ENCODE measurements around the gene DNMT3B.

DNMT3B gene

GRCh38 chr20:32828029-32828680 is 66.0 kb downstream of the DNMT3B start:
- no peak for DNase-seq

DNA sequence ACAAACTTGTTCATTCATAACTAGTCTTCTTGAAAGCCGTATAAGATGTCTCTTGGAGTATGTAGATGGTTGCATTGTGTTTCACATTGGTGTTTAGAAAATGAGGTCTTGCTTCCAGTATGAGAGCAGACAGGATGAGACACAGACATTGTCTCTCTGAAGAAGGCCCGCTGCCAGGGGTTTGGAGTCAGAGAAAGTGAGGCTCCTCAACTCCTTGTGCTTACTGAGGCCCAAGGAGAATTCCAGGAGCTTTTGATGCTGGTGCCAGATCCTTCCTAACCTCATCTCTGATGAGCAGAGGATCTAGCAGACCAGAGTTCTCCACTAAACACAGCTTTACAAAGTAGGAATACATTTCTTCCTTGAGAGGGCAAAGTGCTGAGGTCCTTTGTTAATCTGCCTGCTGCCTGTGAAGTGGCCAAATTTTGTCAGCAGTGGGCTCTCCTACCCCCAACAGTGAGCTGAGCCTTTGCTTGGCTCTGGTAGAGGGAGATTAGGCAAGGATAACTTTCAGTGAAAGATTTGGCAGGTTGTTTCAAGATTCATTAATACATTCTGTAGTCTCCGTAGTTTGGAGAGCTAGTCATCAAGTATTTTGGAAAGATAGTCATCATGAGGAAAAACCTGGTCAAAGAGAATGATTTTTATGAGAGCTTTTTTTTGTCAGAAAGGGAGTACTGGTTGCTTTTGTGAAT is 67.3 kb downstream of the DNMT3B start:
- DNase-seq, result no peak

DNA sequence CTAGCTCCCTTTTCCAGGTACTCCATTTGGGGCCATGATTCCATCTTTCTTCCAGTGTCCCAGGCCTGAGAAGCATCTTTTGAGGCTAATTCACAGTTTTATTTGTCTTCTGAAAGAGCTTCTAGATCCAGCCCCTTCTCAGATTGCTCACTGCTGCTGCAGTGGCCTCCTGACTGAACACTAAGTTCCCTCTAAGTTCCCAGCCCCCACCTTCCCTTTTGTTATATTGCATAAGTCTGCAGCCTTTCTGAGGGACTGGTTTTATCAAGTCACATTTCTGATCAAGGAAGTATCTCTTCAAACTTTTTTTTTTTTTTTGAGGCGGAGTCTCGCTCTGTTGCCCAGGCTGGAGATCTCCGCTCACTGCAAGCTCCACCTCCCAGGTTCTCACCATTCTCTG is 68.3 kb downstream of the DNMT3B start:
- DNase-seq, result no peak

- DNase-seq, result no peak
Observed at GRCh38 chr20:32831982-32832381, 69.8 kb downstream of the DNMT3B start.

DNA sequence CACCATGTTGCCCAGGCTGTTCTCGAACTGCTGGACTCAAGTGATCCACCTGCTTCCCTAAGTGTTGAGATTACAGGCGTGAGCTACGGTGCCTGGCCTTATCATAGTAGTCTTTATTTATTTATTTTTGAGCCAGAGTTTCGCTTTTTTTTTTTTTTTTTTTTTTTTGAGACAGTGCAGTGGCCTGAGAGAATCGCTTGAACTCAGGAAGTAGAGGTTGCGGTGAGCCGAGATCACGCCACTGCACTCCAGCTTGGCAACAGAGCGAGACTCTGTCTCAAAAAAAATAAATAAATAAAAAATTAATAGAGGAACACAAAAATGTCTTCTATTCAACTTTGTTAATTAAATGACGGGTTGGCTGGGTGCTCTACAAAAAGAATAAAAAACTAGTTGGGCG is 70.5 kb downstream of the DNMT3B start:
- DNase-seq, result no peak

DNA sequence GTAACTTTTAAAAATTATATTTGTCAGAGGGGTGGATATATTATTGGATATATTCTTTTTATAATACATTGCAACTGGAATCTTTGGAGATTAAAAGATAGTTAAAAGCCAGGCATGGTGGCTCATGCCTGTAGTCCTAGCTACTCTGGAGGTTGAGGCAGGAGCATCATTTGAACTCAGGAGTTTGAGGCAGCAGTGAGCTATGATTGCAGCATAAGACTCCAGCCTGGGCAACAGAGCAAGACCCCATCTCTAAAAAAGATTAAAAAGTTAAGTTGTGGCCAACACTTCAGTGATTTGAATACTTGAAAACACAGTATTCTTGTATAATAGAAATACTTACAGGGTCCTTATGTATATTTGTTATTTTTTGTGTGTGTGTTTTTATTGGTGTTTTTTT is 72.8 kb downstream of the DNMT3B start:
- no peak for DNase-seq

- DNase-seq, result no peak
Observed at GRCh38 chr20:32837157-32837556, 75.0 kb downstream of the DNMT3B start.

- DNase-seq, result no peak
Observed at GRCh38 chr20:32839227-32839981, 77.2 kb downstream of the DNMT3B start.

DNA sequence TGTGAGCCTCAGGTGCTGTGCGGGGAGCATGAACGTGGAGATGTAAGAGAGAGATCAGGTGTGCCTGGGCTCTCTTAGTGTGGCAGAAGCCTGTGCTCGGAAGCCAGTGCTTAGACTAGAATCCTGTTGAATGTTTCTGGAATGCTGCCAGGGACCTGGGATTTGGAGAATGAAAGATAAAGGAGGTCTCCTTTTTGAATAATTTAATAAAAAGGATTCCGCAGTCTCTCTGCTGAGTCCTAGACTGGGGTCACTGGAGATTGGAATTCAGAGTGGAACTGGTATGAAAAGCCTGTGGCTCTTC is 77.7 kb downstream of the DNMT3B start:
- DNase-seq, result no peak

DNA sequence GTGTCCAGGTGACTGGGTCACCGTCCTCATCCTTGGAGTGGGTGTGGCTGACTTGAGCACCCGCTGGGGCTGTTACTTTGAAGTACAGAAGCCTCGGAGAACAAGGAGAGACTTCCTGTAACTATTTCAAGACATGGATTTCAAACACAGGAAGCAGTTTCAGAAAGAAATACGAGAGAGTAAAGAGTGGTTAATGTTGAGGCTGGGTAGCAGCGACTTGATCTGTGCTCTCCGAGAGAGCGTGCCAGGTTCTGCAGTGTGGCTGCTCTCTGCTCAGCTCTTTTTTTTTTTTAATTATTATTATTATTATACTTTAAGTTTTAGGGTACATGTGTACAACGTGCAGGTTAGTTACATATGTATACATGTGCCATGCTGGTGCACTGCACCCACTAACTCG is 79.0 kb downstream of the DNMT3B start:
- DNase-seq, result no peak

- DNase-seq, result no peak
Observed at GRCh38 chr20:32841632-32842031, 79.4 kb downstream of the DNMT3B start.

DNA sequence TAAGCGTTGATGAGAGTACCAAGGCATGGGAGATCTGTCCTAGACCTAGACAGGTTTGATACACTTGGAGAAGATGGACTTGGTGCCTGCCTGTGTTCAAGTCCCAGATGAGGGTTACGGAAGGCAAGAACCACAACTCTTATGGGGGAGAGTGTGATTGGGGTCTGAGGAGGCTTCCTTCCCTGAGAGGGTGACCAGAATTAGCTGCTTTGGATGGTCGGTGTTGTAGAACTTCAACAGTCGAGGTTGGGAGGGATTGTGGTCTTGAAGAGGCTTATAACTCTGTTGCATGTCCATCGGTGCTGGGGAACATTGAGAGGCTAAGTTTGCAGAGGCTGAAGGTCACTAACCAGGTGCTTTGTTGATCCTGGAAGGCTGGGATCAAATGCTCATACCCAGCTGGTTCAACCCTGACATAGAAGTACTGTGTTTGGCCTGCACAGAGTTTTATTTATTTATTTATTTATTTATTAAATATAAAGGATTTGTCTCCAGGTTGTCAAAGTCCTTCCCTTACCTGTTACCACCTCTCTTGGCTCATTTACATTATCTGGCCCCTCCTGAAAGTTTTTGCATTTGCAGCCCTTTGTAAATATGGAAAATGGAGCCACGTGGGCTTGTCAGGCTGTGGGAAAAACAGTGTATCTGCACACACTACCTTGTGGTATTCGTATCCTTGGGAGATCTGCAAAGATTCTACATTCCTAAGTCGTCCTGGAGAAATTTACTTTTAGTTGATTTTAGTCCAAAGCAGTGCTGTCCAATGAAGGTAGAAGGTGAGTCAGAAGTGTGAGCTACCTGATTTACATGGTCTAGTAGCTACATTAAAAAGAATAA is 80.7 kb downstream of the DNMT3B start:
- no peak for DNase-seq

DNA sequence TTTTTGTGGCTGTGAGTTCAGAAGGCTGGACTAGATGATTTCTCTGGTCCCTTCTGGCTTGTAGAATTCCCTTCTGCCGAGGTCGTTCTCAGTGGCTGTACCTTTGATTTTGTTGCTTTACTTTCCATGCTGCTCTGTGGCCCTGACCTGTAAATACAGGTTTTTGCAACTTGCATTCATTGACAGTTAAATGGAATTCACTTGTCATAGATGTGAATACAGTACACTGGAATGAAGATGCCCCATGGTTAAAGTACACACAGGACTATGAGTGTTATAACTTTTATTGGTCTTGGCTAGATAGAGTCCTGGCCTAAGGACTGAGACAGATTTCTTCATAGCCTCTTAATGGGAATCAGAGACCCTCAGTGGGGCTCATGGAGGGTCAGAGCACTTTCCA is 83.6 kb downstream of the DNMT3B start:
- no peak for DNase-seq

GRCh38 chr20:32846852-32847251 is 84.7 kb downstream of the DNMT3B start:
- DNase-seq, result no peak

DNA sequence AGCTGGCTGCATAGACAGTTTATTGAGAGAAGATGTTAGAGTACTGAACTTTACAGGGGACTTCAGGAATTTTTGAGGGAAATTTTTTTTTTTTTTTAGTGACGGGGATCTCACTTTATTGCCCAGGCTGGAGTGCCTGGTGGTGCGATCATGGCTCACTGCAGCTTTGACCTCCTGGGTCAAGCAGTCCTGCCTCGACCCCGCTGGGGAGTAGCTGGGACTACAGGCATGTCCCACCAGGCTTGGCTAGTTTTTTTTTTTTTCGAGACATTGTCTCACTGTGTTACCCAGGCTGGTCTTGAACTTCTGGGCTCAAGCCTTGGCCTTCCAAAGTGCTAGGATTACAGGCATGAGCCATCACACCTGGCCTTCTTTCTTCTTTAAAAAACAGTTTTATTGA is 85.8 kb downstream of the DNMT3B start:
- no peak for DNase-seq

DNA sequence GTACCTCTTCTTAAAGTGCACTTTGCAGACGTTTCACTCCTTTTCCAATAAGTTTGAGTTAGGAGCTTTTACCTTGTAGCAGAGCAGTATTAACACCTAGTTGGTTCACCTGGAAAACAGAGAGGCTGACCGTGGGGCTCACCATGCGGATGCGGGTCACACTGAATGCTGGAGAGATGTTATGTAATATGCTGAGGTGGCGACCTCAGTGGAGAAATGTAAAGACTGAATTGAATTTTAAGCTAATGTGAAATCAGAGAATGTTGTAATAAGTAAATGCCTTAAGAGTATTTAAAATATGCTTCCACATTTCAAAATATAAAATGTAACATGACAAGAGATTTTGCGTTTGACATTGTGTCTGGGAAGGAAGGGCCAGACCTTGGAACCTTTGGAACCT is 86.7 kb downstream of the DNMT3B start:
- no peak for DNase-seq

DNA sequence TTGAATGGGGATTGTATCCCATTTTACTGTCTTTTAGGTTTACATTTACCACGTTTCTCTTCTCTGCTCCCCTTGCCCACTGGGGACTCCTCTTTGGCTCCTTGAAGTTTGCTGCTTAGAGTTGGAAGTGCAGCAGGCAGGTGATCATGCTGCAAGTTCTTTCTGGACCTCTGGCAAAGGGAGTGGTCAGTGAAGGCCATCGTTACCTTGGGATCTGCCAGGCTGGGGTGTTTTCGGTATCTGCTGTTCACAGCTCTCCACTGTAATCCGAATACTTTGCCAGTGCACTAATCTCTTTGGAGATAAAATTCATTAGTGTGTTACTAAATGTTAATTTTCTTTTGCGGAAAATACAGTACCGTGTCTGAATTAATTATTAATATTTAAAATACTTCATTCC is 87.4 kb downstream of the DNMT3B start:
- DNase-seq, result no peak

GRCh38 chr20:32855387-32855786 is 93.2 kb downstream of the DNMT3B start:
- DNase-seq, result no peak

- DNase-seq, result no peak
Observed at GRCh38 chr20:32858189-32858588, 96.0 kb downstream of the DNMT3B start.

Measured in femur (tissue), 1 donor.